SW480 (cell line): Measurements from ENCODE around the gene SCMH1.
A peak's percentile ranks its signal among the peaks of the same experiment; 100 is the strongest.
"Not testable (repeated sequence)": the region's sequence is repeated elsewhere in the genome, so short reads cannot be mapped to it uniquely, and the experiment has no call there.

Experiments used
- DNase-seq: peaks from one replicate; pipeline ENCODE4 v3.0.0-alpha.2; 2016; ENCODE audit warnings: low spot score

SCMH1 gene

DNA sequence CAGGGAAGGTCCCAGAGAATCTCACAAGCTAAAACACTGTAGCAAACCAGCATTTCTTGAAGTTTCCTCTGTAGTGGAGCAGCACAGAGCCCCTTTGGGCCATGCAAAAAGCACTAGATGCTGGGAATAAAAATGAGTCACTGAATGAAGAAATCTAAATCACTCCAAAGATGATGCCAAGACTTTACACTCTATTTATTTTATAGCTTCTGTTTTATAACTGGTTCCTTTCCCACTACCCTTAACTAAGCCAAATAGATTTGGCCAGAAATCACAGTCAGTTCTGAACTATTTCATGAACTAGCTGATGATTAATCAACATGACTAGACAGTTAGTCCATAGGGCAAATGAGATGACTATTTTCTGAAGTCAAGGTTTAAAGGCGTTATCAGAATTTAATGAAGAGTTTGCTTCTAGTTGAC lies 89.5 kb downstream of the SCMH1 start:
- DNase-seq, result no peak

DNA sequence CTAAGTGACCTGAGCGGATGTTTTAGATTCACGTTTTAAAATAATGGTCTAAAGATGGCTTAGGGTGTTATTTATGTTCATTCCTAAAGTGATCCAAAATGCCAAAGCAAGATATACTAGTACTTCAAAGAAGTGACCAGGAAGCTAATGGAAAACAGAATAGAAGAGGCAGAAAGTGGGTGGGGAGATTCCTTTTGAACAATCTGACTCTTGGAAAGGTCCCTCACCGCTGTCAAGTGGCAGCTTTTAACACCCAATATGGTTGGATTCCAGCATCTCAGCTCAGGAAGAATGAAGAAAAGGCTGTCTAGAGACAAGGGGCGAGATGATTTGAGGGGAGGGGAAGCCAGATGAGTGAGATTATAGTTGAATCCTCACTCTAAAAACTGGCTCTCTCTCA lies 90.3 kb downstream of the SCMH1 start:
- DNase-seq, result no peak

DNA sequence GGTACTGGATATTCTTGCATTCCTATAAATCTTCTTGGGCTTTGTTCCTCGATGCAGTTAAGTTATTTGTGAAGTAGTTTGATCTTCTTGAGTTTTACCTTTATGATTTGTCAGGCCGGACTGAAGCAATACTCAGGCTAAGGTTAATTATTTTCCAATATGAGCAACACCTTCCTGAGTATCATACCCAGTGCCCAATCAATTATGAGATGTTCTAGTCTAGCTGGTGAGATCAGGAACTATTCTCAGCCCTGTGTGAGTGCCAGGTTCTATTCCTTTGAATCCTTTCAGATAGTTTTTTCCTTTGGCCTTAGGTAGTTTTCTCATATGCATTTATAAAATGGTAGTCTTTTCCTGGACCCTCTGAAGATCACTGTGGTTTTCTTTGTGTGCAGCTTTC lies 92.5 kb downstream of the SCMH1 start:
- no peak for DNase-seq

DNA sequence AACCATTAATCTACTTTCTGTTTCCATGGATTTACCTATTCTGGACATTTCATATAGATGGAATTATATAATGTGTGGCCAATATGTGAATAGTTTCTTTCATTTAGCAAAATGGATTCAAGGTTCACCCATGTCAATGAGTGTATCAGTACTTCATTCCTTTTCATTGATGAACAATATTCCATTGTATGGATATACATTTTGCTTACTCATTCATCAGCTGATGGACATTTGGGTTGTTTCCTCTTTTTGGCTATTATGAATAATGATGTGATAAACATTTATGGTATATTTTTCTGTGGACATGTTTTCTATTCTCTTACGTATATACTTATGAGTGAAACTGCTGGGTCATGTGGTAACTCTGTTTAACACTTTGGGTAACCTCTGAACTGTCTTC lies 97.8 kb downstream of the SCMH1 start:
- no peak for DNase-seq

DNA sequence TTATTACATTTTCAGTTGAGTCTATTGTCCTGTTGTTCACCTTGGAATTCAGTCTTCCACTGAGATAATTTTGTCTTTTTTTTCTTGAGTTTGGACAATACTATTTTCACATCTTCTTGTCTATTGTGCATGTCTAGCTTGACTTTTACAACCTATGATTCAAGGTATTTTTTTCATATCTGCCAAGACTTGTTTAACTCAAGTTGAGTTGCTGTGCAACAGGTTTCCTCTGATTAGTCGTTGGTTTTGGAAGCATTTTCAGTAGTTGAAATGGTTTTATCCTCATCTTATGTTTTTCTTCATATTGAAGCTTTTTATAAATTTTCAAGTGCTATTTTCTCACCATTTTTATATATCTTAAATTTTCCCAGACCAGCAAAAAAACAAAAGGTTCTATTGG lies 103.6 kb downstream of the SCMH1 start:
- DNase-seq, result no peak

DNA sequence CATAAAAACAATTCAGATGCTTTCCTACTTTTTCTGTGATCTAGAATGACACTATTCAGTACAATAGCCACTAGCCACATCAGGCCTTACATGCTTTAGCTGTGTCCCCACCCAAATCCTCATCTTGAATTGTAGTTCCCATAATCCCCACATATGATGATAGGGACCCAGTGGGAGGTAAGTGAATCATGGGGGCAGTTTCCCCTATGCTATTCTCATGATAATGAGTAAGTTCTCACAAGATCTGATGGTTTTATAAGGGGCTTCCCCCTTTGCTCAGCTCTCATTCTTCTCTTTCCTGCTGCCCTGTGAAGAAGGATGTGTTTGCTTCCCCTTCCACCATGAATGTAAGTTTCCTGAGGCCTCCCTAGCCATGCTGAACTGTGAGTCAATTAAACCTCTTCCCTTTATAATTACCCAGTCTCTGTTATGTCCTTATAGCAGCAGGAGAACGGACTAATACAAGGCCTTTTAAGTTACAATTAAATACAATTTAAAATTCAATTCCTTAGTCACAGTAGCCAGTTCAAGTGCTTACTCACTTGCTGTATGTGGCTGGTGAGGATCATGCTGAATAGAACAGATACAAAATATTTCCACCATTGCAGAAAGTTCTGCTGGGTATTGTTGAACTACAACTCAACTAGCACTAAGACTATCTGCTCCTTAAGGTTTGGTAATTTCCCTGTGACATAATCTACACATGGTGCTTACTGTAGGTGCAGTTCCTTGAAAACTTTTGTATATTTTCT lies 106.7 kb downstream of the SCMH1 start:
- DNase-seq, result no peak

DNA sequence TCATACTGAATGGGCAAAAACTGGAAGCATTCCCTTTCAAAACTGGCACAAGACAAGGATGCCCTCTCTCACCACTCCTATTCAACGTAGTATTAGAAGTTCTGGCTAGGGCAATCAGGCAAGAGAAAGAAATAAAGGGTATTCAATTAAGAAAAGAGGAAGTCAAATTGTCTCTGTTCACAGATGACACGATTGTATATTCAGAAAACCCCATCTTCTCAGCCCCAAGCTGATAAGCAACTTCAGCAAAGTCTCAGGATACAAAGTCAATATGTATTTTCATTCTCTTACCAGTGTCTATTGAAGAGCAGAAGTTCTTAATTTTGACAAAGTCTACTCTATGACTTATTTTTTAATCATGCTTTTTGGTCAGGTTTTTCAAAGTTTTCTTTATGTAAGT lies 107.8 kb downstream of the SCMH1 start:
- DNase-seq, result not testable (repeated sequence)

DNA sequence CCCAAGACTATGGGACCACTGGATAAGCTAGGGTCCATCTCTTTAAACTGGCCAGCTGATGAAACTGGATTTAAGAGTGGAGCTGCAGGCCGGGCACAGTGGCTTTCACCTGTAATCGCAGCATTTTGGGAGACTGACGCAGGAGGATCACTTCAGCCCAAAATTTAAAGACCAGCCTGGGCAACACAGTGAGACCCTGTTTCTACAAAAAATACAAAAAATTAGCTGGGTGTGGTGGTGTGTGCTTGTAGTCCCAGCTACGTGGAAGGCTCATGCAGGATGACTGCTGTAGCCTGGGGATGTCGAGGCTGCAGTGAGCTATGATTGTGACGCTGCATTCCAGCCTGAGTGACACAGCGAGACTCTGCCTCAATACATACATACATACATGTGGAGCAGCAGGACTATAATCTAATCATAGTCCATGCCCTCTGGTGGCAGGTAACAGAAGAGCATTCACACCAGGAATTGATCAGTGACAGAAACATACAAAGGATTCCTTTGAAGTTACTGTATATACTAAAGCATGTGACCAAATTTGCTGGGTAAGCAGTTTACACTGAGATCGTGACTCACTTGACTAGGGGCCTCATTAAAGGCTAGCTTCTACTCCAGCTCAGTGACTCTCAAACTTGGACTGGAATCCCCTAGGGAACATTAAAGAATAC lies 119.1 kb downstream of the SCMH1 start:
- peak; percentile 82 for DNase-seq

DNA sequence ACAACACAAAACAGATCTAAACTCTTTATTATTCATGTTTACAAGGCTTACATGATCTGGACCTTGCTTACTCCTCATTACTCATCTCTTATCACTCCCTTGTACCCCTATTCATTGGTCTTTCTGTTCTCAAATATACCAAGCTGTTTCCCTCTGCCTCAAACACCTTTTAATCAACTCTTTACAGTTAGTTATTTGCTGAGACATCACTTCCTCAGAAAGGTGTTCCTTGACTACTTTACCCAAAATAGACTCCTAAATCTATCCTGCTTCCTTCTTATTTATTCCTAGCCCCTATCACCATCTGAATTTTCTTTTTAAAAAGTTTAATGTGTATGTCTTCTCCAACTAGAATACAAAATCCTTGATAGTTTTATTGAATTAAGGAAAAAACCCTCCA lies 120.0 kb downstream of the SCMH1 start:
- DNase-seq, result no peak

DNA sequence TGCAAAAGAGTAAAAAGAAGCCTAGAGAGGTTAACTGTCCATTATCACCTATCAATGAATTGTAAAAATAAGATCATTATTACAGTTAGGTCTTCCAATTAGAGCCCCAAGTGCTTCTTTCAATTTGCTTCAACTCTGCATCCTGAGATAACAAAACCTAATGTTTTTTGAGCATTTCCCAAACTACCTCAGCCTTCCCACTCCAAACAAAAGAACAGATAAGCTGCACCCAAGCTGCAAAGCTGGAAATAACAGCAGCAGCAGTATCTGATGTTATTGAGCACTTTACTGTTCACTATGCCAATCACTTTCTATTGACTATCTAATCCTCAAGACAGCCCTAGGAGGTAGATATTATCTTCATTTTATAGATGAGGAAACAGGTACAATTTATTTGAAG lies 123.5 kb downstream of the SCMH1 start:
- no peak for DNase-seq

DNA sequence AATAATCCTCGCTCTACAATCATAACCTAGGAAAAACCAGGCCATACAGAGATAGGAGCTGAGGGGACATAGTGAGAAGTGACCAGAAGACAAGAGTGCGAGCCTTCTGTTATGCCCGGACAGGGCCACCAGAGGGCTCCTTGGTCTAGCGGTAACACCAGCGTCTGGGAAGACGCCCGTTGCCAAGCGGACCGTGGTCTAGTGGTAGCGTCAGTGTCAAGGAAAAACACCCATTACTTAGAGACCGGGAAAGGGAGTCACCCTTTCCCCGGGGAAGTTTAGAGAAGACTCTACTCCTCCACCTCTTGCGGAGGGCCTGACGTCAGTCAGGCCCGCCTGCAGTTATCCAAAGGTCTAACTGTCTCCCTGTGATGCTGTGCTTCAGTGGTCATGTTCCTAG lies 124.9 kb downstream of the SCMH1 start:
- DNase-seq, result not testable (repeated sequence)

DNA sequence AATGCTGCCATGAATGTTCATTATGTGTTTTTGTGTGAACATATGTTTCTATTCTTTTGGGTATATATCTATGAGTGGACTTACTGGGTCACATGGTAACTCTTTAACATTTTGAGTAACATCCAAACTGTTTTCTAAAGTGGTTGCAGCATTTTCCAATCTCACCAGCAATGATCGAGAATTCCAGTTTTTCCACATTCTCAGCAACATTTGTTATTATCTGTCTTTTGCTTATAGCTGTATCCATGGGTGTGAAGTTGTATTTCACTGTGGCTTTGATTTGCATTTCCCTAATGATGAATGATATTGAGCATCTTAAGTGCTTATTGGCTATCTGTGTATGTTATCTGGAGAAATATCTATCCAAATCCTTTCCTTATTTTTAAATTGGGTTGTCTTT lies 131.4 kb downstream of the SCMH1 start:
- DNase-seq, result no peak

DNA sequence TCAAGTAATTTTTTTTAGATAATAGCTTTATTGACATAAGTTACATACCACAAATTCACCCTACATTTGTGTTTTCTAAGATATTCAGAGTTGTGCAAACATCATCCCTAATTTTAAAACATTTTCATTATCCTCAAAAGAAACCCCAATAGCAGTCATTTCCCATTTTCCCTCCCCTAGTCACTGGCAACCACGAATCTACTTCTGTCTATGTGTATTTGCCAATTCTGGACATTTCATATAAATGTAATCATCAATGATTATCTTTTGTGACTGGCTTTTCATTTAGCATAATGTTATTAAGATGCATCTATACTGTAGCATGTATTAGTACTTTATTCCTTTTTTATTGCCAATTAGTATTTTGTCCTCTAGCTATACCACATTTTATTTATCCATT lies 131.8 kb downstream of the SCMH1 start:
- no peak for DNase-seq

DNA sequence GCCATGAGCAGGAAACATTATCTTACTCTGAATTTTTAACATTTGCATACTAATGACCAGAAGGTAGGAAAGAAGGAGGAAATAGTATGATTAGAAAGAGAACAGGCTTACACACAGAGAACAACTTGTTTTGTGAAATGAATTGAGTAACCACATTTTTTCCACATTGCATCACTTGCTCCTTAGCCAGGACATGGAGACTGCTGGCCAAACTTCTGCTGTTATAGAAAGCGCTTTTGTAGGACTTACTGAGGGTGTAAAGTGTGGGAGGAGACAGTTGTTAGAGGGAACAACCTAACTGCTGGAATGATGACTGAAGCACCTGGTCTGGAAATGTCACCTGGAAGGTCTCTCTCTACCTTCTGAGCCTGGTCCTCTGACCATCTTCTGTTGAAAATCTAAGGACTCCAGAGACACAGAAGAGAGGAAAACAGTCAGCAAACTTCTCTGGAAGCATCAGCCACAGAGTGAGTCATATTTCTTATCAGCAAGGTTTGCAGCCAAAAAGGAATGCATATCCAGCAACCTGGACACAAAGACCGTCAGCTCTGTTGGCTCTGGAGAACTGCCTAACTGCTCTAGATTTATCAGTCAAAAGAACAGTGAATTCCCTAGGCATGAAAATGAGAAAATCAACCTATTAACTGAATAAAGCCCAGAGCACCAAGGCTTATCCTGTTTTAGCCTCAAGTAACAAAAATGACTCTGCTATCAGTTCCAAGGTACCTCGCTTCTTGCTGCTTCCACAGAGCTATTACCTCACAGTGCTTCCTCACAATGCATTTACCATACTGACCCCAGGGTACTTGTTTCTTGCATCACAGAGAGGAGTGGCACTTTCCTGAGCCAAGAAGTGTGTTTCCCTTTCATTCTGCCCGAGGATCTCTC lies 132.6 kb downstream of the SCMH1 start:
- DNase-seq, result peak; percentile 7

DNA sequence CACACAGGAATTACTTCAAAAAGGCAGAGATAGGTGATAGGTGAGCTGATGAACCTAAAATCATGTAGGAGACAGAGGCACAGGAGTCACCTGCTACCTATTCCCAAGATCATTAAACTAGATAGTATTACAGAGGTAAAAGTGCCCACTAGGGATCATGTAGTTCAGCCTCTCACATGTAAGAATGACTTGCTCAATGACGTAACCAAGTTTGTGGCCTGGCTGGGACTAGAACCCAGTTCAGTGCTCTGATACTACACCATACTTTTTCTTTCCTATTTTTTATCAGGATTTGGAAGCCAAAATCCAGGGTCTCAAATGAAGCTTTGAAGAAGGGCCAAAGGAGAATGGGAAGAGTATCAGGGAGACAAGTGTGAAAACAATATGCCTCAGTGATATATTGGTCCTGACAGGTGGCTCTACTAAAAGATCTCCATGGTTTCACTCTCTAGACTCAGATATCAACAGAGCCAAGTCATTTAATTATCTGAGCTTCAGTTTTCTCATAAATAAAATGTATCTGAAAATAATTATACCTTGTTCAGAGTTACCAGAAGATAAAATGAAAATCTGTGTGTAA lies 133.3 kb downstream of the SCMH1 start:
- no peak for DNase-seq

DNA sequence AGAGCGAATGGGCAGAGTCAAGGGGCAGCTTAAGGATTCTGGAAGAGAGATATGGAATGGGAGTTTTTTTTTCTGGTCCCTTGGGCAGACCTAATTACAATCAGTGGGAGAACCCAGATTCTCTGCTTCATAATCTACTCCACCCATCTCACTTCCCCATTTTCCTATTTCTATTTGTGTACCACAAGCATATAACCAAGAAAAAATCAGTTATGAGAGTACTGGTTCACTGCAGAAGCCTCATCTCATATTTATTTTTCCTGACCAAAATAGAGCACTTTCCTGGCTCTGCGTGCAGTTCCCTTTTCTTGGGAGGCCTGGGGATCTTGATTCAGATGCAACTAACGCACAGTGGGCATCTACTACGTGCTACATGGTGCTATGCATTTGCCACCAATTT lies 138.3 kb downstream of the SCMH1 start:
- no peak for DNase-seq

DNA sequence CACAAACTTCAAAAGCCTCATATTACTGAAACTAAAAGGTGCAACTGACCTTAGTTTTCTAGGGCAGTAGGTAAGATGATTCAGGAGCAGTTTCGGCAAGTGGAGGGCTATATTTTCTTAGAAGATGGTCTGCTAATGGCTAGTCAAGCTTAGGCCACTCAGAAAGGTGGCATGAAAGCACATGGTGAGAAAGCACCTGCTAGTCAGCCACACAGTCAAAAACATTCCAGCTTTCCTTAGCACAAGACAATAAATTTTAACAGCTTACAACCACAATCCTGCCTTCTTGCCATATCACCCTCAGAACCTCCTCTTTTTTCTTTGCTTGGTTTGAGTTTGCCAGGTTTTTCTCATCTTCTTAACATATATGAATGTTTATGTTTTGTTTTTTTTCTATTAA lies 139.5 kb downstream of the SCMH1 start:
- no peak for DNase-seq

DNA sequence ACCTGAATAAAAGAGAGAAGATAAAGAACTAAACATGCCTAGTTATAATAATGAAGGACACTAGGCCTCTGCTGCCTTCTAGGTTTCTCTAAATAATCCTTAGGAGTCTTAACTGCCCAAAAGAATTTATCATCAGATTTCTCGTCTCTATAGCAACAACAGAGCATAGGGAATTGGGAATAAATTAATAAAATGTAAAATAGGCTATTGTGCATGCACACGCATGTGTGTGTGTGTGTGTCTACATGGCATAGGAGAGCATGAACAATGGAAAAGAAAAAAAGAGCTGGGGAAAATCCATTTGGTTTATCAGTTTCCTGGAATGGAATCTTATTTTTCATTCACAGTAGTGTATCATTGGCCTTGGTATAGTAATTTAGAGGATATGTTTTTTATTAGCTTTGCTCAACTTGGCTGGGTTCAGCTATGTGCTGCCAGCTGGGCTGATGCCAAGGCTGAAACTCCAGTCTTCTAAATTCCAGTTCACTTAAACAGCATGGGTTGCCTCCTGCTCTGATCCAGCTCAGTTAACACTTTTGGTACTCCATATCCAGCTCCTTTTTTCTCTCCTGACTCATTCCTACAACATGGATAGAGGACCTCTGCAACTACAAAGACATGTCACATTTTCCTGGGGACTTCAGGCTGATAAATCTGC lies 140.0 kb downstream of the SCMH1 start:
- DNase-seq, result no peak

DNA sequence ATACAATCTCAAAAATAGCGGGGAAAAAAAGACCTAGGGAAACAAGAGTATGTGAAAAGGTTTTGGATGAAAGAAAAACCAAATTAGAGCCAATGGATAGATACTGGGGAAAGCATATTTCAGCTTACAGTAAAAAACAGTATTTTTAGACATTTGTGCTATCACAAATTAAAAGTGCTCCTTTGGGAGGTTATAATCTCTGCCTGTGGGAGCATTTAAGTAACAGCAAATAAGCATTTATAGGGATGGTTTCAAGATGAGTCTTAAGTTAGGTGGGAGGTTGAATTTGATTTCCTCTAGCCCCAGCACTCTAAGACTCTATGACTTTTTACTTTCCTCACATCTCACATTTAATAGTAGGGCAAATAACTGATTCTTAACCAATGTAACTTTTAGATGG lies 141.0 kb downstream of the SCMH1 start:
- DNase-seq, result no peak

DNA sequence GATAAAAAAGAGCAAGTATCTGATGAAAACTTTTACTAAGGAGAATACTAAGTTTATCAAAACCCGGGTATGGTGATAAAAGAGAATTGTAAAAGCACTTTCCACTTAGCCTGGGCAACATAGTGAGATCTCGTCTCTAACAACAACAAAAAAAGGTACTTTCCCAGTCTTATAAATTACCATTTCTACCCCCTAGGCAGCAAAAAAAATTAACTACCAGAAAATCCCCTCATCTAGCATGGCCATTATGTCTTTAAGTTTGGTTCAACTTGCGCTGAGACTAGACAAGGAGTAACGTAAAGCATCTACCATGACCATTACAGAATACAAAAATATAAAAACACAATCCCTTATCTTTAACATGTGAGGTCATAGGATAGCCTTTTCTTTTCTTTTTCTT lies 141.9 kb downstream of the SCMH1 start:
- no peak for DNase-seq

DNA sequence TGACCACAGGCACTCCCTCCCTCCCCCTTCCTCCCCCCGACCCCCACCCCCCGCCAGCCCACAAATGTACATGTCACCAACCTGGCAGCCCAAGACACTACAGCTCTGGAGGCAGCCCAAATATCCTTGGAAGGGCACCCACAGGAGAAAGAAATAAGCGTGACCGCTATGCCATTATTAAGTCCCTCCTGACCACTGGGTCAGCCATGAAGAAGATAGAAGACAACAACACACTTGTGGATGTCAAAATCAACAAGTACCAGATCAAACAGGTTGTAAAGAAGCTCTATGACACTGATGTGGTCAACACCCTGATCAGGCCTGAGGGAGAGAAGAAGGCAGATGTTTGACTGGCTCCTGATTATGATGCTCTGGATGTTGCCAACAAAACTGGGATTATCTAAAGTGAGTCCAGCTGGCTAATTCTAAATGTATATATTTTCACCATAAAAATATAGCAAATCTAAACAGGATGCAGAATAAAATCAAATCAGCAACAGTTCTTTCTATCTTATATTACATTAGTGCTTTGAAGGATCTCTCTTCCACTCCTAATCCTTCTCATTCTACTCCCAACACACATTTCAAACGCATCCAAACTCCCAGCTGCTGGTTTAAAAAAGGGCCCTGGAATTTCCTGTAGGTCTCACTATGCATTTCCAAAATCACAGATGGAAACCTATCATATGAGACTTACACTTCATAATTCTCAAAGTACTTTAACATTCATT lies 143.2 kb downstream of the SCMH1 start:
- no peak for DNase-seq
